Thoracic aorta (tissue), 2 donors: Measurements from ENCODE around the gene MALRD1. TPM values are rescaled to one million over a fixed set of nuclear protein-coding genes. Genes with fewer than 3 reads are reported as not detected.

Experiments used
- ATAC-seq: fragments of 150-250 bp; one replicate; pipeline ENCODE4 v1.8.0; 2017; ENCODE audit warnings: low read depth; ENCODE audit not compliant: insufficient number of reproducible peaks, low FRiP score
- DNase-seq: peaks from one replicate; pipeline ENCODE4 v3.0.0-alpha.2; 2020; ENCODE audit warnings: low spot score
- H3K27ac ChIP-seq, 2 donors: fragments of 200-600 bp; sonication (generic); 1 replicate in 1 of 2; 2 replicates in 1 of 2; pipeline ENCODE4 v1.5.1; 2016; ENCODE audit warnings: mild to moderate bottlenecking in 2 of 2, moderate library complexity in 2 of 2
- H3K27me3 ChIP-seq: fragments of 200-600 bp; sonication (generic); replicated peaks from 2 replicates; pipeline ENCODE4 v1.6.0; 2016; ENCODE audit warnings: mild to moderate bottlenecking; ENCODE audit not compliant: insufficient read depth
- H3K36me3 ChIP-seq: fragments of 200-600 bp; sonication (generic); one replicate; pipeline ENCODE4 v1.5.1; 2016
- H3K4me1 ChIP-seq, 2 donors: fragments of 200-600 bp; sonication (generic); 1 replicate in 1 of 2; 2 replicates in 1 of 2; pipeline versions ENCODE4 v1.5.1 to v1.6.0; 2016; ENCODE audit warnings: low read depth in 2 of 2, mild to moderate bottlenecking in 1 of 2; ENCODE audit not compliant: control insufficient read depth in 1 of 2
- H3K4me3 ChIP-seq: fragments of 200-600 bp; sonication (generic); 2 replicates; pipeline ENCODE4 v1.5.1; 2016; ENCODE audit warnings: mild to moderate bottlenecking
- H3K9me3 ChIP-seq: fragments of 200-600 bp; sonication (generic); 2 replicates; pipeline ENCODE4 v1.5.1; 2016
- total RNA-seq, 2 donors: library from RNA; depleted of rRNA; stranded (reverse); fragments of >200 nt; gene quantifications; one replicate each; pipeline versions ENCODE4 v1.1.0 to v1.2.3, GENCODE V29; 2016
- TF ChIP-seq, protein P1 (sequence below): fragments of 200-600 bp; sonication (generic); IDR thresholded peaks from one replicate; pipeline ENCODE4 v1.5.1; 2019; ENCODE audit warnings: antibody characterized with exemption

Gene MALRD1
- total RNA-seq, 2 donors from 2014 or later: 0.92 to 5.3 TPM

DNA sequence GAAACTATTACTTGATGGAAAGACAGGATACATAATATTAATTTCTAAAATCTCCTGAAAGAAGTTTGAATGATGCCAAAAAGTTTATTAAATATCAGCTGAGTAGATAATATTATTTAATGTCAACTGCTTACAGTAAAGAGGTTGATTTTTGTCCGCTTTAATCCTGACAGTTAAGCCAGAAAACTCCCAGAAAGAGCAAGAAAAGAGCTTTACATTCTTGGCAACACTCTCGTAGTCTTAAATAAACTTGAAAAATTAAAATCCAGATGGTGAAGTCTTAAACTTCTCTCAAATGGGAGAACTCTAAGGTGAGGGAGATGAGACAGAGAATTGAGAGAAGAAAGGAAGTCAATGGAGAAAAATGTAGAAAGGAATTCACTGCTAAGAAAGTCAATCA lies 568.4 kb downstream of the MALRD1 start:
- Histone ChIP-seq H3K4me1 (no peaks in the 10 kb centered on the region), H3K4me3 (no peak overlapping the region), H3K27ac (no peak overlapping the region), H3K9me3 (no peaks in the 10 kb centered on the region), H3K27me3 (no peaks in the 10 kb centered on the region), H3K36me3 (no peaks in the 10 kb centered on the region)
- DNase-seq (no peak), ATAC-seq (no peak)
- TF ChIP-seq, protein P1, sequence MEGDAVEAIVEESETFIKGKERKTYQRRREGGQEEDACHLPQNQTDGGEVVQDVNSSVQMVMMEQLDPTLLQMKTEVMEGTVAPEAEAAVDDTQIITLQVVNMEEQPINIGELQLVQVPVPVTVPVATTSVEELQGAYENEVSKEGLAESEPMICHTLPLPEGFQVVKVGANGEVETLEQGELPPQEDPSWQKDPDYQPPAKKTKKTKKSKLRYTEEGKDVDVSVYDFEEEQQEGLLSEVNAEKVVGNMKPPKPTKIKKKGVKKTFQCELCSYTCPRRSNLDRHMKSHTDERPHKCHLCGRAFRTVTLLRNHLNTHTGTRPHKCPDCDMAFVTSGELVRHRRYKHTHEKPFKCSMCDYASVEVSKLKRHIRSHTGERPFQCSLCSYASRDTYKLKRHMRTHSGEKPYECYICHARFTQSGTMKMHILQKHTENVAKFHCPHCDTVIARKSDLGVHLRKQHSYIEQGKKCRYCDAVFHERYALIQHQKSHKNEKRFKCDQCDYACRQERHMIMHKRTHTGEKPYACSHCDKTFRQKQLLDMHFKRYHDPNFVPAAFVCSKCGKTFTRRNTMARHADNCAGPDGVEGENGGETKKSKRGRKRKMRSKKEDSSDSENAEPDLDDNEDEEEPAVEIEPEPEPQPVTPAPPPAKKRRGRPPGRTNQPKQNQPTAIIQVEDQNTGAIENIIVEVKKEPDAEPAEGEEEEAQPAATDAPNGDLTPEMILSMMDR: no peak

DNA sequence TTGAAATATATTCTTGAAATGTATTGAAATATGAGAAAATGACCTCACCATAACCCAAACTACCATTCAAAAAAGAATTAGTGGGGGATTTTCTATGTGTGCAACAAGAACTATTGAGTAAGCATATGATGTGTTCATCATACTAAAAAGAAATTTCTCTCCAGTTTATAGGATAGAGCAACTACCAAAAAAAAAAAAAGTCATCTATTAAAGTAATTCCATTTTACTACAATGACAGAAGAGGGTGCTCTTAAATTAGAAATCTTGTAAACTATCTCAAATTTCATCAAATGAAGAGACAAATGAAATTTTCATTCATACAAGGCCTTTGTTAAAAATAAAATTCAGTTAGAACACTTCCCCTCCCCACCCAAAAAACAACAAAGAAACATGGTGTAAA lies 572.2 kb downstream of the MALRD1 start:
- Histone ChIP-seq H3K36me3 (no peaks in the 10 kb centered on the region), H3K4me1 (peaks cover 2 to 11% of the 10 kb centered on the region in 2 donors), H3K4me3 (no peak overlapping the region), H3K27ac (no peak overlapping the region), H3K27me3 (no peaks in the 10 kb centered on the region), H3K9me3 (no peaks in the 10 kb centered on the region)
- no peak for ATAC-seq
- TF ChIP-seq, protein P1: no peak
- no peak for DNase-seq

DNA sequence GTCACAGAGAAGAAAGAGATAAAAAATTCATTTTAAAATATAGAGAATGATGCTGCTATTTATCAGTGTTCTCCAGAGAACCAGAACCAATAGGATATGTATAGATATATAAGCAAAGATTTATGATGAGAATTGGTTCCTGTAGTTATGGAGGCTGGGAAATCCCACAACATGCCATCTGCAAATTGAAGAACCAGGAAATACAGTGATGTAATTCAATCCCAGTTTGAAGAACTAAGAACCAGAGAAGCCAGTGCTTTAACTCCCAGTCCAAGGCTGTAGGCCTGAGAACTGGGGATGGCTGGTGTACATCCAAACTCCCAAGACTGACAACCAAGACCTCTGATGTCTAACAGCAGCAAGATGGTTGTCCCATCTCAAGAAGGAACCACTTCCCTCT lies 574.7 kb downstream of the MALRD1 start:
- ATAC-seq: no peak
- Histone ChIP-seq H3K4me3 (no peak overlapping the region), H3K27ac (no peak overlapping the region), H3K4me1 (peaks cover 2 to 22% of the 10 kb centered on the region in 2 donors), H3K27me3 (no peaks in the 10 kb centered on the region), H3K9me3 (no peaks in the 10 kb centered on the region), H3K36me3 (no peaks in the 10 kb centered on the region)
- TF ChIP-seq, protein P1: no peak
- no peak for DNase-seq

DNA sequence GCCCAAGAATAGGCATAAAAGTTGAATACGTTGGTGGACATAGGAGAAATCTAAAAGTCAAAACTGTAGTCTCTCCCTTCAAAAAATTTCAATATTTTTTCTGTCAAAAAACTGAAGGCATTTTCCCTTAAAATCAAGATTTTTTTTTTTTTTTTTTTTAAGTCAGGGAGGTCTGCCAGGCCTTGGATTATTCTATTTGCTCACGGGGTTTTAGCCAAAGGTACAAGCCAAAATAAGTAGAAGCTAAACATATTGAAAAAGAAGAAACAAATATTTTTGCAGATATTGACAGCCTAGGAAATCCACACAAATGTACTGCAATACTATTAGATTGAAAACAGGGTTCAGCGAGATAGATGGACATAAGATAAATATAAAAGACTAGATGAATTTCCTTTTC lies 577.6 kb downstream of the MALRD1 start:
- TF ChIP-seq, protein P1: no peak
- H3K27ac ChIP-seq: no peak overlapping the region
- H3K27me3 ChIP-seq: no peaks in the 10 kb centered on the region
- peaks cover 14 to 43% of the 10 kb centered on the region in 2 donors for H3K4me1 ChIP-seq
- DNase-seq (no peak), ATAC-seq (no peak)
- H3K4me3 ChIP-seq: no peak overlapping the region
- no peaks in the 10 kb centered on the region for H3K9me3 ChIP-seq
- no peaks in the 10 kb centered on the region for H3K36me3 ChIP-seq

DNA sequence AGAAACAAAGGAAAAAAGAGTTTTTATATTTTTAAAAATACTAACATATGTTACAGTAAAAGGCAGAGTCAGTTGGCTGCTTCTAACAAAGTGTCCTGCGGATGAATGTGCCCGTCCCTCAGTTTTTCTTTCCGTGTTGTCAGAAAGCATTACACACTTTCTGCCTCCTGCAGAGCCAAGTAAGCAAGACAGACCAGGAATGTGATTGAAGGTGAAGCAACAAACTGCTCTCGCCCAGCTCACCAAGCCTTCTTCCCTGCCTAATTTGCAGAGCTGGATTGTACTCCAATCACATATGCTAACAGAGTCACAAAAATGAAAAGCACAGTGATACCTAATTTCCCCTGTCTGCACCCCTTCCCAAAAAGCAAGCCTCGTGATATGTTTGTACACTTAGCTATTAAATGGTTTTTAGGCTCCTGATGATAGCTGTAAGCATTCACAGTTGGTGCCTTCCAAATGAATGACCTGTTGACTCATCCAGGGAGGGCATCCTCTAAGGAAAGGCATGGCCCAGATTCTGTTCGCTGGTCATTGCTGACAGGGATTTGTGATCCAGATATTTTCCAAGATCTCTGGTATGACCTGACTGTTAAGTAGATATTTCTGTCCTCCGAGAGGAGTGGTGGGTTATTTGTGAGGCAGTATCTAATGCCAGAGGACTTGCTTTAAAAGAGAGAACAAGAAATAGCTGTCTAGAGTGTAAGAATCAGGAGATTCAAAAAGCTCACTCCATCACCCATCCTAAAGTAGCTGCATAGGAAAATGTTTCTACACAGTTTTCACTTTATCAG lies 580.4 kb downstream of the MALRD1 start:
- Histone ChIP-seq H3K9me3 (no peaks in the 10 kb centered on the region), H3K4me3 (peak overlapping the region; percentile 37), H3K27me3 (no peaks in the 10 kb centered on the region), H3K4me1 (peaks cover 20 to 64% of the 10 kb centered on the region in 2 donors), H3K36me3 (no peaks in the 10 kb centered on the region), H3K27ac (peak overlapping the region; percentile 52 to 76)
- ATAC-seq (no peak), DNase-seq (no peak)
- TF ChIP-seq, protein P1: no peak
